Tracheal epithelial cell (primary cell): ENCODE measurements around the gene TADA3. TPM values are rescaled to one million over a fixed set of nuclear protein-coding genes. Genes with fewer than 3 reads are reported as not detected.

Experiments used
- total RNA-seq: library from RNA; depleted of rRNA; stranded (reverse); fragments of >200 nt; gene quantifications from 2 replicates; pipeline ENCODE4 v1.2.1, GENCODE V29; 2014

The TADA3 gene
- total RNA-seq: 50.9 and 57.6 TPM in 2 replicates

DNA sequence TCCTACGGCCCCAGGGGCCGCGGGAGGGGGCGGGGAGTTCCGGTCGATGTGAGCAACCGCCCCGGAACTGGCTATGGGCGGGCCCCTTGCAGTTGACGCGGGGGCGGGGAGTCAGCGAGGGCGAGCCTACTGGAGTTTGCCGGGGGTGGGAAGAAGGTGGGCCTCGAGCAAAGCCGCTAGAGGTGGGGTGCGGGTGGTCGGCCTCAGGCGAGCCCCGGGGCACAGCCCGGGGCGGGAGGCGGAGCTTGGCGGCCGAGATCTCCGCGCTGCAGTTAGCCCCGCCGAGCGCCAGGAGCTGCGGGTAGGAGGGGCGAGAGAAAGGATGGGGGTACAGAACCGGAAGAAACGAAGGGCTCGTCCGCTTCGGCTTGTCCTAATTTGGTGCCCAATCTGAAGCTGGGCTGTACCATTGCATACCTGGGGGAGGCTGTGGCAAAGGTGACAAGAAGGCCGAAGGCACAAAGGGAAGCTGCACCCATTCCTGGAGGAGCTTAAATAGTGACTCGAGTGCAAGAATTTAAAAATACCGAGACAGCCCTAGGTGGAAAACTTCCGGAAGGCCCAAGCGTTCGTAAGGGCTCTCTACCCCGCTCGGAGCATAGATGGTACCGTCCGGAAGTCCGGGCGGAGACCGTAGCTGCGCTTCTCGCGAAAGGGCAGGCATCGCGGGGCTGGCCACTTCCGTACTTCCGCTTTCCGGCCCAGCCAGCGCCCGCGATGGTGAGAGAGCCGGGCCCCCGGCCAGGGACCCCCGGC lies at the start of gene TADA3, which contains the start of gene ARPC4:
TSS of gene TADA3 (minus strand) at position 69 of the 756 bp plus-strand sequence. CDS start 1,007 bp downstream, outside the sequence.
TSS of gene ARPC4 (plus strand) at position 678 of the 756 bp plus-strand sequence. CDS start at position 718, 40 bp downstream.

GRCh38 chr3:9809615-9810432 lies 17.6 kb upstream of the TADA3 start, which contains the start of gene TTLL3:
TTLL3 (plus strand) TSS chr3:9810262; CDS start chr3:9810662, 400 bp downstream.

DNA sequence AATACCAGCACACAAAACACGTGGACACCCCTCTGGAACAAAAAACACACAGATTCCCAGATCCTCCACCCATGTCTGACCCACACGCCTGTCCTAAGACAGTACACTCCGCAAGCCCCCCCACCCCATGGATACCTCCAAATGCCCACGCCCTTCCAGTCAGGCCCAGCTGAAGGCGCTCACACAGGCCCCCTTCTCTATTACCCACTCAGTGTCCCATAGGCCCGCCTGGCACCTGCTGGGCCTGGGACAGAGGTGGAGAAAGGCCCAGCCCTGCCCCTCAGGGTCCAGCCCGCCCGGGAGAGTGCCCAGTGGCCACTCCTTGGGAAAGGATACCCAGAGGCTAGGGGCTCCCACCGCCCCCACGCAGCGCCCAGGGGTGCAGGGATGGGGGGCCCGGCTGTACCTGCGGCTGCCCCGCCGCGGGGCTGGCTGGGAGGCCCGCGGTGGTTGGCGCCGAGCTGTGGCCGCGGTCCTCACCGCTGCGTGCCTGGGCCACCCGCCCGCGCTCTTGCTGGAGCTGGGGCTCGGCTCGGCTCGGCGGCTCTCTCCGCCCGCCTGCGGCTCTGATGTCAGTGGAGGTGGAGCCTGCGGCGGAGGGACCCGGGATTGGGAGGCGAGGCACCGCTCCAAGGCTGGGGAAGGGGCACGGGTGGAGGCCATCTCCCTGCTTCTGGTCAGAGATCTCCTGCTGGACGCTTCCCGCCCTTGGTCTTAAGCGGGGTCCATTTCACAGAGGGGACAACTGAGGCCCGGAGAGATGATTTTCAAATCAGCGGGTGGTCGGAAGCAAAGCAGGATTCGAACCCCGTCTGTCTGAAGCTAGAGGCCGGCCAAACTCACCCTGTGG lies 22.6 kb downstream of the TADA3 start, which contains the start of gene CAMK1:
TSS of gene CAMK1 (minus strand) at position 522 of the 850 bp plus-strand sequence. CDS start 2,198 bp downstream, outside the sequence.

DNA sequence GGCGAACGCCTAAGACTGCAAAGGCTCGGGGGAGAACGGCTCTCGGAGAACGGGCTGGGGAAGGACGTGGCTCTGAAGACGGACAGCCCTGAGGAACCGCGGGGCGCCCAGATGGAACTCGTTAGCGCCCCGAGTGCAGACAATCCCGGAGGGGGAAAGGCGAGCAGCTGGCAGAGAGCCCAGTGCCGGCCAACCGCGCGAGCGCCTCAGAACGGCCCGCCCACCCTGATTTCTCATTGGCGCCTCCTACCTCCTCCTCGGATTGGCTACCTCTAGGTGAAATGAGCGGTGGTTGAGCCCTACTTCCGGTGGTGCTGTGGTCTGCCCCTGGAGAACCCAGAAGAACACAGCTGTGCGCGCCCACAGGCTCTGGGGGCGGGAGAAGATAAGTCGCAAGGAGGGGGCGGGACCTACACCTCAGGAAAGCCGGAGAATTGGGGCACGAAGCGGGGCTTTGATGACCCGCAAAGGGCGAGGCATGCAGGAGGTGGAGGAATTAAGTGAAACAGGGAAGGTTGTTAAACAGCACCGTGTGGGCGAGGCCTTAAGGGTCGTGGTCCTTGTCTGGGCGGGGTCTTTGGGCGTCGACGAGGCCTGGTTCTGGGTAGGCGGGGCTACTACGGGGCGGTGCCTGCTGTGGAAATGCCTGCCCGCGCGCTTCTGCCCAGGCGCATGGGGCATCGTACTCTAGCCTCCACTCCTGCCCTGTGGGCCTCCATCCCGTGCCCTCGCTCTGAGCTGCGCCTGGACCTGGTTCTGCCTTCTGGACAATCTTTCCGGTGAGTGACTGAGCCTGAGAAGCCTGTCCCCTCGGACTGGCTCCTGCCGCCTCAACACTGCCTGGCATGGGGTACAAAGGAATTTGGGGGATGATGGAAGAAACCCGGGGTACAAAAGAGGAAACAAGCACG lies 42.4 kb downstream of the TADA3 start, which contains the start of gene OGG1:
TSS of gene OGG1 (plus strand) at position 308 of the 911 bp plus-strand sequence. CDS start at position 643, 335 bp downstream.

DNA sequence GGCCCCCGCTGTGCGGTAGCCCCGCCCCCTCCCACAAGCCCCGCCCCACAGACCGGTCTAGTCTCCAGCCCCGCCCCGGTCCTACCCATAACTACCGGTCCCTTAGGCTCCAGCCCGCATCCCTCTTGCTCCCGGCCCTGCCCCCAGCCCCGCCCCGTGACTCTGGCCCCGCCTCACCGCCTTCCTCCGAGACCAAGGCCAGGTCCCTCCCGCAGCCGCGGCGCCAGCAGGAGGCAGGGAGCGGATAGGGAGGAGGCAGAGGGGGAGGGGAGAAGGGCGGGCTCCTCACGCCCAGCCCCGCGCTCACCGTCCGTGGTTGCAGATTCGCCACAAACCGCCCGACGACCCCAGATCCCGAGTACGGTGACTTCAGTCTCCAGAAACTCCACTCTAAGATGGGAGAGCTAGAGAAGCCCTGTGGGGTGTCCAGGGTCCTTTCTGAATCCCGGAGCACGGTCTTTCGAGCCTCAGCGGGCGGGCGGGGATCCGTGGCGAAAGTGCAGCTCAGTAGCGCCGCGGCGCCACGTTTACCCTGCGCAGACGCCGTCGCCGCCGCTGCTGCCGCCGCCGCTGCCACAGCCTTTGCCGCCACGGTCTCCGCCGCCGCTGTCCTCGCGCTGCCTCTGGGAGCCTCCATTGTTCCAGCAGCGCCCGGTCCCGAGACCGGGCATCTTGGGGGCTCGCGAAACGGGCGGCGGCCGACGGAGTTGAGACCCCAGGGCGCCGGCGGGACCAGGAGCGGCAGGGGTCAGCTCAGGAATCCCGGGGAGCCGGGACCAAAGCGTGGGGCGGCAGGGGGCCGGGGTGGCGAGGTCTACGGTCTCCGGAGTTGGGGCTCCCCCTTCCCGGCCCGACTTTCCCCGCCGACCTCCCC lies 60.8 kb downstream of the TADA3 start, which contains the start of gene BRPF1:
TSS of gene BRPF1 (plus strand) at position 530 of the 874 bp plus-strand sequence. CDS start 2,406 bp downstream, outside the sequence.

Other genes starting within 250 kb of the TADA3 start
- not detected in 2 replicates for gene LHFPL4, start 238.7 kb downstream of the TADA3 start, total RNA-seq
- gene MTMR14, start 143.0 kb downstream of the TADA3 start, total RNA-seq: 23.0 and 38.1 TPM in 2 replicates
- gene CPNE9, start 88.6 kb downstream of the TADA3 start, total RNA-seq: not detected in 2 replicates
- gene BRPF1, start 60.7 kb downstream of the TADA3 start, total RNA-seq: 10.7 and 14.5 TPM in 2 replicates
- gene OGG1, start 42.5 kb downstream of the TADA3 start, total RNA-seq: 13.5 and 21.1 TPM in 2 replicates
- gene CAMK1, start 22.5 kb downstream of the TADA3 start, total RNA-seq: 8.3 and 15.9 TPM in 2 replicates
- 134 and 339 TPM in 2 replicates for gene ARPC4, start 609 bp upstream of the TADA3 start, total RNA-seq
- gene TTLL3, start 17.8 kb upstream of the TADA3 start, total RNA-seq: 6.0 and 10.6 TPM in 2 replicates
- gene RPUSD3, start 51.5 kb upstream of the TADA3 start, total RNA-seq: 24.8 and 32.2 TPM in 2 replicates
- not detected in 2 replicates for gene CIDEC, start 87.8 kb upstream of the TADA3 start, total RNA-seq
- gene JAGN1, start 98.1 kb upstream of the TADA3 start, total RNA-seq: 24.8 and 28.1 TPM in 2 replicates
- gene IL17RE, start 110.4 kb upstream of the TADA3 start, total RNA-seq: 2.6 and 2.7 TPM in 2 replicates
- 23.6 and 46.9 TPM in 2 replicates for gene IL17RC, start 124.6 kb upstream of the TADA3 start, total RNA-seq
- gene CRELD1, start 141.4 kb upstream of the TADA3 start, total RNA-seq: 19.4 and 30.8 TPM in 2 replicates
- 0.72 and 1.7 TPM in 2 replicates for gene PRRT3, start 159.9 kb upstream of the TADA3 start, total RNA-seq
- gene EMC3, start 194.4 kb upstream of the TADA3 start, total RNA-seq: 39.3 and 48.4 TPM in 2 replicates
- 5.1 and 9.9 TPM in 2 replicates for gene FANCD2, start 234.0 kb upstream of the TADA3 start, total RNA-seq